T-helper 1 cell (primary cell): ENCODE measurements around the gene MAPKAPK2.
"Not testable (repeated sequence)": the region's sequence is repeated elsewhere in the genome, so short reads cannot be mapped to it uniquely, and the experiment has no call there.

Experiments
- DNase-seq, 5 donors: peaks; one replicate each; pipeline ENCODE4 v3.0.0-alpha.2; 2012 to 2020

The MAPKAPK2 gene

DNA sequence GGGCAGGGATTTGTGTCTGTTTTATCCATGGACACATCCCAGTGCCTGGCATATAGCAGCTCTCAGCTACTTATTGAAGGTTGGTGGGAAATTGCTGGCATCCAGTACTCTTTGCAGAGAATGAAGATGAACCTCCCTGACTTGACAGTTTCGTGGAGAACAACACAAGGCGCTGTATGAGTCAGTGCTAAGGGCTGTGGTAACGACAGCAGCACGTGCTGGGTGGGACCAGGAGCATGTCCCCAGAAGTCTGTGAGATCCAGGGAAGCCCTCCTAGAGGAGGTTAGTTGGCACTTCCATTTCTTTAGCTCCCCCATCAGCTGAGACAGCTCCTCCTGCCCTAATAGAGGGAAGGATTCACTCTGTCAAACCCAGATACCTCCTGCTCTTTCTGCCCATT is 60.0 kb downstream of the MAPKAPK2 start:
- peak in 1 of 5 donors; percentile 58 for DNase-seq

DNA sequence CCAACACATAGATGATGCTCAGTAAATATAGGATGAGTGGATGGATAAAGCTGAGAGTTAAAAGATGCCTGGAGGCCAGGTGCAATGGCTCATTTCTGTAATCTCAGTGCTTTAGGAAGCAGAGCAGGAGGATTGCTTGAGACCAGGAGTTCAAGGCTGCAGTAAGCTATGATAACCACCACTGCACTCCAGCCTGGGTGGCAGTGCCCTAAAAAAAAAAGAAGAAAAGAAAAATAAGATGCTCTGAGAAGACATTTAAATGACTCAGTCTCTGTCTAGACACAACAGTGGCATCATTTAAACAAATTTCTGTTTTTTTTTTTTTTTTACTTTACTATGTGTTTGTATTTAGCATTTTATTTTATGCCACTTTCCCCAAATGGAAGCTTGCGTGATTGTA is 60.6 kb downstream of the MAPKAPK2 start:
- no peak for DNase-seq

DNA sequence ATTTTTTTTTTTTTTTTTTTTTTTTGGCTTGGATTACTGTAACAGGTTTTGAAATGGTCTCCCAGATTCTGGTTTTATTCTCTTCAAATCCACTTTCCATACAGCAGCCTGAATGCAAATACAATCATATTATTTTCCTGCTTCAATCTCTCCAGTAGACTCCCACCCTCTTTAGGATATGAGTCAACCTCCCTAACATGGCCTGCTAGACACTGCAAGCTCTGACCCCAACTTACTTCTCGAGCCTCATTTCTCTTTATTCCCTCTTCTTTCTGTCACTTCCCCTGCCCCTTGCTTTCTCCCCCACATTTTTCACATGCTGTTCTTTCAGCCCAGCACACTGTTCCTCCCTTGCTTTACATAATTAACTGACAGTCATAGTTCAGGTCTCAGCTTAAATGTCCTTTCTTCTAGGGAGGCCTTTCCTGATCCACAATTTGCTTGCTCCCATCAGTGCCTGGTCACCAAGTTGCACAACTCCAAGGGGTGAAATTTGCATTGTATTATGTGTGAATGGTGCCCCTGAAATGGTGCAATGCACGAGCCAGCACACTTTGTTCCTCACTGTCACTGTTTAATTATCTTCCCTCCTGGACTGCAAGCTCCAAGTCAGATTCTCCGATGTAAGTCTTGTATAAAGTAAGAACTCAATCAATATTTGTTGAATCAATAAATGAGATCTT is 63.8 kb downstream of the MAPKAPK2 start:
- DNase-seq: no peak

GRCh38 chr1:206751891-206752290 is 67.2 kb downstream of the MAPKAPK2 start:
- no peak for DNase-seq

GRCh38 chr1:206752481-206752880 is 67.8 kb downstream of the MAPKAPK2 start:
- no peak for DNase-seq

DNA sequence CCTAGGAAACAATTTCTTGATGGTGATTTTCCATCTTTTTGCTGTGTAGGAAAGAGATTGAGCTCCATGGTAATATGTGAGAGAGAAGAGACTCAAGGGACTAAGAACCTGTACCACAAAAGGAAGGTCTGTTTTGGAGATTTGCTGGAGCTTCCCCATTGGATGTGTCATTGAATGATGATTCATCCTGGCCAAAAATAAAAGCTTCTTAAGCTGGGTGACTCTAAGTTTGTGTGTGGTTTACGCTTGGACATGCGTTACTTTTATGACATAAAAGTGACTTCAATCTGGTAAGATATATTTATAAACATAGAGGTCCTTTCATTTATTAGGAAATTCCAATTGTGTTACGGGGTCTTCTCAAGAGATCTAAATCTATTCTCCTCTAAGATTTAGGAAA is 68.4 kb downstream of the MAPKAPK2 start:
- DNase-seq: no peak

GRCh38 chr1:206754011-206754410 is 69.3 kb downstream of the MAPKAPK2 start:
- no peak for DNase-seq

DNA sequence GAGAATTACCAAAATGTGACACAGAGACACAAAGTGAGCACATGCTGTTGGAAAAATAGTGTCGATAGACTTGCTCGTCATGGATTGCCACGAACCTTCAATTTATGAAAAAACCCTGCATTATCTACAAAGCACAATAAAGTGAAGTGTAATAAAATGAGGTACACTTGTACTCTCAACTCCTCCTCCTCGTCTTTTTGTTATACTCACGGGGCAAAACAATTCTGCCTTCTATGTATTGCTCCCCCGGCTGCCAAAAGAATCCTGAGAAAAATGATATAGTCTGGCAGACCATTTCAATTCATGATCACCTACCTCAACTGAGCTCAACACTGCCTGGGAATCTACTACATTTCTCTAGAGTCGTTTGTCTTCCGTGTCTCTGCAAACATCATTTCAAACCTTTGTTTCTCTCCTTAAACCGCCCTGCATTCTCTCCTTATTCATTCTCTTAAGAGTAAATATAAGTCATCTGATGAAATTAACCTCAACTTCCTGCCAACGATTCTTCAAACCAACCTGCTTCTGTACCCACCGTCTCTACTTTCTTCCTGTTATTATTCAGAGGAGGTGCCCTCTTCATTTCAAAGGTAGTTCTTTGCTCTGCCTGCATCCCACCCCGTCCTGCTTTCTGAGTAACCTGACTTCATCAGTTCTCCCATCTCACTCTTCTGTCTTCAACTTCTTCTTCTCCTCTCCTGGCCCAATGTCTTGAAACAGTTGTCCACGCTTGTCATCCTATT is 73.0 kb downstream of the MAPKAPK2 start:
- DNase-seq: peak in 2 of 5 donors; percentile 34 to 88

- no peak for DNase-seq
Measured at GRCh38 chr1:206760590-206760989, 75.9 kb downstream of the MAPKAPK2 start.

GRCh38 chr1:206761159-206761768 is 76.6 kb downstream of the MAPKAPK2 start:
- DNase-seq: no peak

- DNase-seq: not testable (repeated sequence)
Measured at GRCh38 chr1:206762741-206763364, 78.1 kb downstream of the MAPKAPK2 start.

GRCh38 chr1:206765771-206766170 is 81.1 kb downstream of the MAPKAPK2 start:
- not testable (repeated sequence) for DNase-seq

DNA sequence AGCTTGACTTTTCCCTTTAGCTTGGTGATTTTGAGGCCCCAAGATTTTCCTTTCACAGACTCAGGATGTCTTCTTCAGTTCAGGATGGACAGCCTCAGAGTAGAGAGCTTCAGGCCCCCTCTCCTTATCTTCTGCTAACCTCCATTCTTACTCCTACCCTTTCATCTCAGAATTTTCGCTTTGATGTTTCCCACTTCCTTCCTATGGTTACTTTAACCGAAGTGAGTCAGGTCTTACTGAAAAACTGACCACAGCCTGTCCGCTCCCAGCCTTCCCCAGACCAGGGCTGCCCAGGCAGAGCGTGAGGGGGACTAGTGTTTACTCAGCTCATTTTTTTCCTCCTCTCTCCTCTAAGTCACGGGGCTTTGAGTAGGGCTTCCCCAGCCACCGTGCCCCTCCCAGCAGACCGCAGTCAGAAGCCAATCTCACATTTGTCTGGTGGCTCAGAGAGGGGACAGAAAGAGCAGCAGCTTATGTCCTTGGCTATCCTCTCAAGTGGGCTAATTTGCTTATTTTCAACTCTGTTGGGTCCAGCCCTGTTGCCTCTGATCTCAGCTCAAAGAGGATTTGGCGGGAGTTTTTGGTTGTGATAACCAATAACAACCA is 81.6 kb downstream of the MAPKAPK2 start:
- DNase-seq: peak; percentile 25 to 83 (median 58)

DNA sequence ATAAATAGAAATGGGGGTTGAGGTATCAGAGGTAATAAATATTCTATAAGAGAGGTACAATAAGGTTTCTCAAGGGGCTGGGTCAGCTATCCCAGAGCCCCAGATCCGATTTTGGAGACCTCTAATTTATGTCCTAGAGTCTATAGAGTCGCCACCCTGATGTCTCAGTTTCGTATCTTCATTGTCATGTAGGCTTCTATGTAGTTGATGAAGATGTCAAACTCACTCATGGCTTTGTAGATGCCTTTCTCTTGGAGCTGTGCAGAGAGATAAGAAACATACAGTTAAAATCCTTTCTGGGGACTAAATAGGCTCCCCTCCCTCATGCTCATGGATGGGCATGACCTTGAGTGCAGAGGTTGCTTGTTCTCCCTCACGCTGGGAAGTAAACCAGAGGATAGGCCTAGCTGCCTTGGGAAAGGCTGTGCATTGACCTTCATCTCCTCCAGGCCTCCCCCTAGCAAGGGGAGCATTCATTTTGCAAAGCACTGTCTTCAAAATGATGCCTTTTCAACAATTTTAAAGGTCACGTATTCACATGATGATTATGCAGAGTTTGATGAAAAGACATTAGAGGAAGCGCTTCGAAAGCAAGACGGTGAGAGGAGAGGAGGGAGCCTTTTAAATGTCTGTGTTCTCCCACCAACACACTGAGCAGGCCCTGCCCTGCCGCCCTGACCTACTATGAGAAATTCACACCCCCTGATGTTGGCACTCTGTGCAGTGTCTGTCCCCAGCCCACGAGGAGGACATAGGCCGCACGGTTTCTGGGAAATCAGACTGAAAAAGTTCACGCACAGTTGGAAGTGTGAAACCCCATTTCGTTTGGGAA is 84.0 kb downstream of the MAPKAPK2 start:
- no peak for DNase-seq

GRCh38 chr1:206769304-206769731 is 84.6 kb downstream of the MAPKAPK2 start:
- DNase-seq: peak in 2 of 5 donors; percentile 14 to 94

- DNase-seq: no peak
Measured at GRCh38 chr1:206770531-206771337, 86.0 kb downstream of the MAPKAPK2 start, which contains the start of gene IL19. IL19 (plus strand) TSS chr1:206770773; CDS start chr1:206836663, 65,890 bp downstream.

DNA sequence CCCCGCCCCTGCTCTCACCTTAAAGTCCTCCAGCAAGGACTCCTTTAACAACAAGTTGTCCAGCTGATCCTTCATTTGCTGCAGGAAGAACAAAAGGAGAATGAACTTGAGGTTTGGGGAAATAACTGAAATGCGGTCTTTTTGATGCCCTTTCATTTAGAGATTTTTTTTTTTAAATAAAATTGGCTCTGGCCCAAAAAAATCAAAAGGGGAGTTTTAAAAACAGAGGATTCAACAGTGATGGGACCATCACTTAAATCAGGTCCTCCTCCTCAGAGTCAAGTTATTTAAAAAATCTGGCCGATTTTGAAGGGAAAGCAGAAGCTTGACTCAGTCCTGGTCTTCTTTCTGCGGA is 86.6 kb downstream of the MAPKAPK2 start:
- DNase-seq: no peak

- no peak for DNase-seq
Measured at GRCh38 chr1:206772243-206772937, 87.7 kb downstream of the MAPKAPK2 start, which contains the start of gene IL10. IL10 (minus strand) TSS chr1:206772494; CDS start chr1:206772435, 59 bp downstream.

- DNase-seq: no peak
Measured at GRCh38 chr1:206774093-206774492, 89.4 kb downstream of the MAPKAPK2 start.

- no peak for DNase-seq
Measured at GRCh38 chr1:206776229-206776628, 91.5 kb downstream of the MAPKAPK2 start.
